Trophoblast cell (in vitro differentiated cells and primary cell): ENCODE measurements around the gene CASZ1.

Experiments used
- DNase-seq, 2 donors: peaks; one replicate each; pipeline ENCODE4 v3.0.0-alpha.2; 2016
- H2AFZ ChIP-seq: 2 replicates; pipeline ENCODE4 v1.6.1; 2013; ENCODE audit warnings: low read length, moderate library complexity, mild to moderate bottlenecking; ENCODE audit not compliant: insufficient read depth, poor library complexity
- H2AK5ac ChIP-seq: 2 replicates; pipeline ENCODE4 v1.6.1; 2013; ENCODE audit warnings: mild to moderate bottlenecking, low read length
- H2BK120ac ChIP-seq: 2 replicates; pipeline ENCODE4 v1.6.1; 2013; ENCODE audit warnings: low read length, mild to moderate bottlenecking, moderate library complexity; ENCODE audit not compliant: insufficient read depth, poor library complexity
- H2BK12ac ChIP-seq: 2 replicates; pipeline ENCODE4 v1.6.1; 2013; ENCODE audit warnings: mild to moderate bottlenecking, low read length, moderate library complexity
- H2BK5ac ChIP-seq: 2 replicates; pipeline ENCODE4 v1.6.1; 2013; ENCODE audit warnings: low read length, low read depth, moderate library complexity, mild to moderate bottlenecking; ENCODE audit not compliant: poor library complexity
- H3K14ac ChIP-seq: 2 replicates; pipeline ENCODE4 v1.6.1; 2013; ENCODE audit warnings: mild to moderate bottlenecking, low read length
- H3K18ac ChIP-seq: 2 replicates; pipeline ENCODE4 v1.6.1; 2013; ENCODE audit warnings: mild to moderate bottlenecking, low read length
- H3K23ac ChIP-seq: 2 replicates; pipeline ENCODE4 v1.6.1; 2013; ENCODE audit warnings: low read length
- H3K27ac ChIP-seq: 2 replicates; pipeline ENCODE4 v1.5.1; 2013; ENCODE audit warnings: low read depth, mild to moderate bottlenecking, inconsistent platforms, low read length, moderate library complexity
- H3K27me3 ChIP-seq: 2 replicates; pipeline ENCODE4 v1.6.1; 2013; ENCODE audit warnings: inconsistent platforms, mild to moderate bottlenecking, low read length, moderate library complexity; ENCODE audit not compliant: insufficient read depth
- H3K36me3 ChIP-seq, 2 experiments: 1 replicate in 1 of 2; 2 replicates in 1 of 2; pipeline ENCODE4 v1.6.1; 2013; ENCODE audit warnings: low read length in 2 of 2, mild to moderate bottlenecking in 2 of 2, moderate library complexity in 1 of 2; ENCODE audit not compliant: insufficient read depth in 2 of 2, control insufficient read depth in 1 of 2
- H3K4ac ChIP-seq: 2 replicates; pipeline ENCODE4 v1.6.1; 2013; ENCODE audit warnings: low read depth, mild to moderate bottlenecking, low read length, moderate library complexity
- H3K4me1 ChIP-seq, 2 experiments: 1 replicate in 1 of 2; 2 replicates in 1 of 2; pipeline ENCODE4 v1.6.1; 2013; ENCODE audit warnings: low read length in 2 of 2, mild to moderate bottlenecking in 2 of 2, moderate library complexity in 1 of 2; ENCODE audit not compliant: insufficient read depth in 2 of 2, control insufficient read depth in 1 of 2
- H3K4me2 ChIP-seq: 2 replicates; pipeline ENCODE4 v1.6.1; 2013; ENCODE audit warnings: inconsistent platforms, mild to moderate bottlenecking, low read length, moderate library complexity
- H3K4me3 ChIP-seq: 2 replicates; pipeline ENCODE4 v1.5.1; 2013; ENCODE audit warnings: mild to moderate bottlenecking, low read depth, low read length, inconsistent platforms
- H3K79me1 ChIP-seq: one replicate; pipeline ENCODE4 v1.6.1; 2013; ENCODE audit warnings: low read length
- H3K79me2 ChIP-seq: 2 replicates; pipeline ENCODE4 v1.6.1; 2013; ENCODE audit warnings: low read length, mild to moderate bottlenecking; ENCODE audit not compliant: control insufficient read depth, insufficient read depth, poor library complexity
- H3K9ac ChIP-seq: 2 replicates; pipeline ENCODE4 v1.6.1; 2013; ENCODE audit warnings: mild to moderate bottlenecking, low read length
- H3K9me3 ChIP-seq: 2 replicates; pipeline ENCODE4 v1.6.1; 2013; ENCODE audit warnings: low read depth, mild to moderate bottlenecking, control low read depth, inconsistent platforms, low read length; ENCODE audit not compliant: insufficient read depth
- H4K12ac ChIP-seq: 2 replicates; pipeline ENCODE4 v1.6.1; 2013; ENCODE audit warnings: low read depth, mild to moderate bottlenecking, low read length, moderate library complexity
- H4K8ac ChIP-seq: 2 replicates; pipeline ENCODE4 v1.6.1; 2013; ENCODE audit warnings: low read depth, mild to moderate bottlenecking, low read length, moderate library complexity
- H4K91ac ChIP-seq: one replicate; pipeline ENCODE4 v1.6.1; 2013; ENCODE audit warnings: low read depth, mild to moderate bottlenecking, low read length, moderate library complexity
- WGBS: extraction: QIAGEN DNeasy Blood & Tissue Kit; methylation state at CpG from one replicate; pipeline ENCODE4 v1.1.7; 2013; ENCODE audit warnings: missing lambda C conversion rate; ENCODE audit not compliant: insufficient read length, insufficient coverage; ENCODE audit errors: extremely low coverage; 5-methylcytosine and 5-hydroxymethylcytosine counted together

Gene CASZ1

GRCh38 chr1:10617318-10617717 is 179.1 kb downstream of the CASZ1 start:
- H3K23ac ChIP-seq: no peak overlapping the region
- no peak overlapping the region for H3K4me3 ChIP-seq
- H3K9me3 ChIP-seq: peaks cover 5% of the 10 kb centered on the region
- H2AK5ac ChIP-seq: no peak overlapping the region
- no peak overlapping the region for H3K14ac ChIP-seq
- H3K79me1 ChIP-seq: no peaks in the 10 kb centered on the region
- H3K4me1 ChIP-seq: no peaks in the 10 kb centered on the region
- H3K27ac ChIP-seq: no peak overlapping the region
- no peak overlapping the region for H4K91ac ChIP-seq
- H3K18ac ChIP-seq: no peak overlapping the region
- no peak overlapping the region for H2BK120ac ChIP-seq
- H3K9ac ChIP-seq: no peak overlapping the region
- H4K8ac ChIP-seq: no peak overlapping the region
- H2BK5ac ChIP-seq: no peak overlapping the region
- H3K4ac ChIP-seq: no peak overlapping the region
- H2BK12ac ChIP-seq: no peak overlapping the region
- H2AFZ ChIP-seq: no peak overlapping the region
- no peak overlapping the region for H3K4me2 ChIP-seq
- no peak for DNase-seq
- H3K79me2 ChIP-seq: no peaks in the 10 kb centered on the region
- H3K27me3 ChIP-seq: no peaks in the 10 kb centered on the region
- no peak overlapping the region for H4K12ac ChIP-seq
- H3K36me3 ChIP-seq: peaks cover 0 to 2% of the 10 kb centered on the region in 2 experiments
- no CpG with 5 or more reads among the region's 5 CpGs for WGBS

GRCh38 chr1:10616696-10617095 is 179.8 kb downstream of the CASZ1 start:
- WGBS: no CpG with 5 or more reads among the region's 15 CpGs
- no peak for DNase-seq
- H3K79me2 ChIP-seq: no peaks in the 10 kb centered on the region

DNA sequence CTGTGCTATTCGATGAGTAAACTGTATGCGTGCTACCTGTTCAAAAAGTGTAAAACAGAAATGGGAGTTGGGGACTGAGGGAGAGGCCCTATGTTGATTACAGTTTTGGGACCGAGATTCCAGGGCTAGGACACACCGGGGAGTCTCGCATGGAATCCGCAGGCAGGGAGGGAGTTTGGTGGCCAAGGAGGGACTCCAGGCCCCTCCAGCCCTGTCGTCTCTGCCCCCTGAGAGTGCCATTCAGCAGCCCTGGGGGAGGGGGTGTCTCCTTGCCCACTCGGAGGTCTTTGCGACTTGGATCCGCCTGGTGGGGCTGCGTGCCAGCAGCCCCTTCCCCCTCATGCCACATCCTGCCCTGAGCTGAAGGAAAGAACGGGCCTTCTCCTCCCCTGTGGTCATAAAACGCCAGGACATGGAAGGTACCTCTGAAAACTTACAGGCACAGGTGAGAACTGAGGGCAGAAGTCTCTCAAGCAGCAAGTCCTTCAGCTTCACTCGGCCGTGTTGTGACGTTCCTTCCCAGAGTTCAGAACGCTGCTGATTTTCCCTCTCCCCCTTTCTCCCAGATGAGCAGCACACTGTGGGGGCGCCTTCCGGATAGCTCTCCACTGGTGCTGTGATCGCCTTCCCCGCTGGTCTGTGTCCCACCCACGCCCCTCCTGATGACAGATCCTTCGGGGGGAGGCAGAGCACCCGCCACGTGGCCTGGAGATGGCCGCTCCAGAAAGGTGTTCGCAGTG is 180.3 kb downstream of the CASZ1 start:
- no peaks in the 10 kb centered on the region for H3K79me1 ChIP-seq
- no peaks in the 10 kb centered on the region for H3K27me3 ChIP-seq
- no peak overlapping the region for H3K27ac ChIP-seq
- H3K4me3 ChIP-seq: no peak overlapping the region
- H3K14ac ChIP-seq: no peak overlapping the region
- peaks cover 3% of the 10 kb centered on the region for H3K9me3 ChIP-seq
- no peak overlapping the region for H4K91ac ChIP-seq
- no peaks in the 10 kb centered on the region for H3K4me1 ChIP-seq
- no peak overlapping the region for H4K8ac ChIP-seq
- H3K23ac ChIP-seq: no peak overlapping the region
- H2BK12ac ChIP-seq: no peak overlapping the region
- no peak overlapping the region for H2BK120ac ChIP-seq
- H3K4me2 ChIP-seq: no peak overlapping the region
- H3K36me3 ChIP-seq: peaks cover 0 to 2% of the 10 kb centered on the region in 2 experiments
- no peak overlapping the region for H3K4ac ChIP-seq
- no peak overlapping the region for H2AFZ ChIP-seq
- no peak overlapping the region for H4K12ac ChIP-seq
- no peak overlapping the region for H3K18ac ChIP-seq
- H3K79me2 ChIP-seq: no peaks in the 10 kb centered on the region
- no peak overlapping the region for H2AK5ac ChIP-seq
- H2BK5ac ChIP-seq: no peak overlapping the region
- WGBS: no CpG with 5 or more reads among the region's 27 CpGs
- no peak overlapping the region for H3K9ac ChIP-seq
- no peak for DNase-seq

More at GRCh38 chr1:10616696-10617095, 179.8 kb downstream of the CASZ1 start:
- H4K12ac ChIP-seq: no peak overlapping the region
- no peak overlapping the region for H3K4me3 ChIP-seq
- no peak overlapping the region for H4K8ac ChIP-seq
- H2AK5ac ChIP-seq: no peak overlapping the region
- no peak overlapping the region for H3K9ac ChIP-seq
- H4K91ac ChIP-seq: no peak overlapping the region
- no peak overlapping the region for H3K4me2 ChIP-seq
- no peaks in the 10 kb centered on the region for H3K79me1 ChIP-seq
- H3K14ac ChIP-seq: no peak overlapping the region
- no peak overlapping the region for H2BK12ac ChIP-seq
- H3K27me3 ChIP-seq: no peaks in the 10 kb centered on the region
- H2BK5ac ChIP-seq: no peak overlapping the region
- H3K9me3 ChIP-seq: peaks cover 3% of the 10 kb centered on the region
- no peak overlapping the region for H2BK120ac ChIP-seq
- no peak overlapping the region for H2AFZ ChIP-seq
- no peak overlapping the region for H3K23ac ChIP-seq
- H3K18ac ChIP-seq: no peak overlapping the region
- no peak overlapping the region for H3K27ac ChIP-seq
- no peaks in the 10 kb centered on the region for H3K4me1 ChIP-seq
- H3K36me3 ChIP-seq: peaks cover 0 to 2% of the 10 kb centered on the region in 2 experiments
- H3K4ac ChIP-seq: no peak overlapping the region

DNA sequence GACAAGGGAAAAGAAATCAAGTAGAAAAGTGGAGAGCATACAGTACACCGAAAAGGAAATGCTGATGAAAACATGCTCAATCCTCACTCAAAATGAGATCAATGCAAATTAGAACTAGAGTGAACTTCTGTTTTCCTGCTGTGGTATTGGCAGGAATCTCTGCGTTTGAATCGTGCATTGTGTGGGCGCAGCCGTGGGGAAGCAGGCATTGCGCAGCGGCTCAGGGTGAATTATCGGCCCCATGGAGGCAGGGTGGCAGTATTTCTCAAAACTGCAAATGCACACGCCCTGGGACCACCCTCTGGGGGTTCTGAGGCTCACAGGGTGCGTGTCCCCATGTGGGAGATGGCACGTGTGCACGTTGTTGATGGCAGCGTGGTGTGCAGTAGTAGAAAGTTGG is 181.1 kb downstream of the CASZ1 start:
- H3K27me3 ChIP-seq: no peaks in the 10 kb centered on the region
- no peak overlapping the region for H3K4ac ChIP-seq
- H3K4me2 ChIP-seq: no peak overlapping the region
- H2BK120ac ChIP-seq: no peak overlapping the region
- DNase-seq: no peak
- H3K14ac ChIP-seq: no peak overlapping the region
- H4K91ac ChIP-seq: no peak overlapping the region
- no peak overlapping the region for H3K27ac ChIP-seq
- H4K8ac ChIP-seq: no peak overlapping the region
- no peak overlapping the region for H2AFZ ChIP-seq
- H2AK5ac ChIP-seq: no peak overlapping the region
- WGBS: no CpG with 5 or more reads among the region's 13 CpGs
- H2BK5ac ChIP-seq: no peak overlapping the region
- H3K4me1 ChIP-seq: no peaks in the 10 kb centered on the region
- no peaks in the 10 kb centered on the region for H3K79me1 ChIP-seq
- no peak overlapping the region for H4K12ac ChIP-seq
- no peak overlapping the region for H2BK12ac ChIP-seq
- no peak overlapping the region for H3K4me3 ChIP-seq
- no peak overlapping the region for H3K23ac ChIP-seq
- H3K36me3 ChIP-seq: no peaks in the 10 kb centered on the region
- no peaks in the 10 kb centered on the region for H3K79me2 ChIP-seq
- no peak overlapping the region for H3K9ac ChIP-seq
- H3K9me3 ChIP-seq: peaks cover 3% of the 10 kb centered on the region
- no peak overlapping the region for H3K18ac ChIP-seq
